Mammary epithelial cell (primary cell): ENCODE results near the gene GARRE1.

Experiments
- EZH2 ChIP-seq: IDR thresholded peaks from 2 replicates; pipeline ENCODE4 v1.6.1; 2012; ENCODE audit warnings: low read length, inconsistent platforms, borderline replicate concordance
- TF ChIP-seq, protein P1 (sequence below), 2 donors: IDR thresholded peaks in 1 of 2; conservative IDR thresholded peaks in 1 of 2; 2 replicates each; pipeline ENCODE4 v1.5.1; 2011 to 2012; ENCODE audit warnings: inconsistent platforms in 2 of 2, low read length in 2 of 2, mild to moderate bottlenecking in 2 of 2, control low read depth in 1 of 2, low read depth in 1 of 2; ENCODE audit not compliant: insufficient read depth in 1 of 2; ENCODE audit errors: extremely low read depth in 1 of 2

- TF ChIP-seq, protein P1, sequence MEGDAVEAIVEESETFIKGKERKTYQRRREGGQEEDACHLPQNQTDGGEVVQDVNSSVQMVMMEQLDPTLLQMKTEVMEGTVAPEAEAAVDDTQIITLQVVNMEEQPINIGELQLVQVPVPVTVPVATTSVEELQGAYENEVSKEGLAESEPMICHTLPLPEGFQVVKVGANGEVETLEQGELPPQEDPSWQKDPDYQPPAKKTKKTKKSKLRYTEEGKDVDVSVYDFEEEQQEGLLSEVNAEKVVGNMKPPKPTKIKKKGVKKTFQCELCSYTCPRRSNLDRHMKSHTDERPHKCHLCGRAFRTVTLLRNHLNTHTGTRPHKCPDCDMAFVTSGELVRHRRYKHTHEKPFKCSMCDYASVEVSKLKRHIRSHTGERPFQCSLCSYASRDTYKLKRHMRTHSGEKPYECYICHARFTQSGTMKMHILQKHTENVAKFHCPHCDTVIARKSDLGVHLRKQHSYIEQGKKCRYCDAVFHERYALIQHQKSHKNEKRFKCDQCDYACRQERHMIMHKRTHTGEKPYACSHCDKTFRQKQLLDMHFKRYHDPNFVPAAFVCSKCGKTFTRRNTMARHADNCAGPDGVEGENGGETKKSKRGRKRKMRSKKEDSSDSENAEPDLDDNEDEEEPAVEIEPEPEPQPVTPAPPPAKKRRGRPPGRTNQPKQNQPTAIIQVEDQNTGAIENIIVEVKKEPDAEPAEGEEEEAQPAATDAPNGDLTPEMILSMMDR (conservative IDR thresholded peaks at IDR 0.05 in 1 of 2, IDR thresholded peaks at IDR 0.05 in 1 of 2; ENCODE audit: extremely low read depth in 1 of 2, insufficient read depth in 1 of 2, low read depth in 1 of 2, low read length in 2 of 2): no peak
- TF ChIP-seq EZH2: no peak
Measured at GRCh38 chr19:34260771-34261173, 6.4 kb downstream of the GARRE1 start.
